Measurements from ENCODE around the gene TIMP2. TPM values are rescaled to one million over a fixed set of nuclear protein-coding genes. Genes with fewer than 3 reads are reported as not detected.

The TIMP2 gene
- total and polyA plus RNA-seq, 2 donors (not counting 3 experiments of a cell fraction or from before 2014, with no cell fraction given): 138 to 318 TPM

GRCh38 chr17:78836420-78837021 is 88.7 kb downstream of the TIMP2 start:
- TF ChIP-seq POLR2A (IDR thresholded peaks at IDR 0.05; ENCODE audit: low read depth, low read length): no peak
- no peak for TF ChIP-seq MAX (IDR thresholded peaks at IDR 0.05; ENCODE audit: insufficient read depth, insufficient read length)
- TF ChIP-seq FOS (IDR thresholded peaks at IDR 0.05; ENCODE audit: borderline replicate concordance, insufficient read depth, low read length): no peak
- TF ChIP-seq EZH2 (IDR thresholded peaks at IDR 0.05; ENCODE audit: borderline replicate concordance, low read depth, low read length, severe bottlenecking): no peak
- no peak for TF ChIP-seq JUN (IDR thresholded peaks at IDR 0.05; ENCODE audit: borderline replicate concordance, insufficient read depth, insufficient read length, low read depth)
- no peak for TF ChIP-seq GATA2 (IDR thresholded peaks at IDR 0.05; ENCODE audit: insufficient read depth, insufficient read length, low read depth, low read length)
- TF ChIP-seq CTCF (IDR thresholded peaks at IDR 0.05; ENCODE audit: extremely low read depth in 1 of 2, insufficient read depth in 1 of 2, low read depth in 1 of 2, low read length in 2 of 2): no peak
- TF ChIP-seq MYC (IDR thresholded peaks at IDR 0.05; ENCODE audit: low read depth, low read length): no peak
- no peak for TF ChIP-seq POLR2AphosphoS5 (IDR thresholded peaks at IDR 0.05; ENCODE audit: insufficient read depth, low read depth, low read length)
- no TSS peak for BruUV-seq (replicated peaks)
- no peak overlapping the region for H3K4me3 ChIP-seq (replicated peaks in 1 of 3; ENCODE audit: insufficient read depth in 1 of 3, low read depth in 1 of 3, low read length in 3 of 3)
- intact Hi-C loops (cut with micrococcal nuclease): no loop called here
- CTCF ChIA-PET: no interaction called here
- POLR2A ChIA-PET: no interaction called here
- H3K27ac ChIP-seq (ENCODE audit: insufficient read depth, low read depth, low read length): no peak overlapping the region
- H3K27me3 ChIP-seq (ENCODE audit: control insufficient read depth in 2 of 2, insufficient read depth in 2 of 2, low read length in 2 of 2): no peaks in the 10 kb centered on the region
- H3K36me3 ChIP-seq (ENCODE audit: control insufficient read depth in 2 of 2, extremely low read depth in 1 of 2, insufficient read depth in 2 of 2, low read length in 2 of 2): peaks cover 21 to 38% of the 10 kb centered on the region in 2 experiments
- H3K79me2 ChIP-seq (ENCODE audit: control insufficient read depth, insufficient read depth, low read length): peaks cover 31% of the 10 kb centered on the region
- H4K20me1 ChIP-seq (replicated peaks; ENCODE audit: control insufficient read depth, extremely low read depth, insufficient read depth, low read length): no peaks in the 10 kb centered on the region
- H3K4me2 ChIP-seq (ENCODE audit: insufficient read depth, low read length): no peak overlapping the region
- dilution Hi-C loops (cut with MboI; ENCODE audit: extremely low pct_ligation_motif_present, low sequenced_read_pairs): no loop called here
- DNase-seq (ENCODE audit: low read depth, low spot score) (no peak), FAIRE-seq (no peak)
- no peak overlapping the region for H3K9ac ChIP-seq (replicated peaks; ENCODE audit: extremely low read depth, insufficient read depth, low read length)
- H3K9me3 ChIP-seq (replicated peaks; ENCODE audit: control insufficient read depth, insufficient read depth, low read length): no peaks in the 10 kb centered on the region
- no peak overlapping the region for H2AFZ ChIP-seq (ENCODE audit: low read depth, low read length)
- H3K9me1 ChIP-seq (replicated peaks; ENCODE audit: control insufficient read depth, extremely low read depth, insufficient read depth, low read length): no peaks in the 10 kb centered on the region
- H3K4me1 ChIP-seq (ENCODE audit: control insufficient read depth, extremely low read depth, insufficient read depth, low read length): peaks cover 14% of the 10 kb centered on the region
